ACC112 (cell line): ENCODE results near the gene MAP2K5.

Experiments
- H2AFZ ChIP-seq: fragments of 200-600 bp; sonication (generic); one replicate; pipeline ENCODE4 v1.6.0; 2017; ENCODE audit warnings: antibody characterized with exemption, low read length; ENCODE audit not compliant: unreplicated experiment
- H3K27ac ChIP-seq: fragments of 200-600 bp; sonication (generic); 2 replicates; pipeline ENCODE4 v1.5.1; 2014; ENCODE audit warnings: low read depth, mild to moderate bottlenecking, antibody characterized with exemption, low read length, moderate library complexity
- H3K27me3 ChIP-seq: fragments of 200-600 bp; sonication (generic); 2 replicates; pipeline ENCODE4 v1.6.1; 2014; ENCODE audit warnings: mild to moderate bottlenecking, antibody characterized with exemption, low read length, moderate library complexity, mixed read lengths; ENCODE audit not compliant: insufficient read depth
- H3K36me3 ChIP-seq: fragments of 200-600 bp; sonication (generic); 2 replicates; pipeline ENCODE4 v1.6.1; 2016; ENCODE audit warnings: mild to moderate bottlenecking, antibody characterized with exemption, low read length, moderate library complexity, mixed read lengths; ENCODE audit not compliant: insufficient read depth
- H3K4me1 ChIP-seq: fragments of 200-600 bp; sonication (generic); one replicate; pipeline ENCODE4 v1.6.1; 2016; ENCODE audit warnings: low read length, mixed read lengths; ENCODE audit not compliant: insufficient read depth, unreplicated experiment, control insufficient read depth
- H3K4me3 ChIP-seq: fragments of 200-600 bp; sonication (generic); 2 replicates; pipeline ENCODE4 v1.5.1; 2014; ENCODE audit warnings: mild to moderate bottlenecking, low read depth, low read length
- H3K79me2 ChIP-seq: fragments of 200-600 bp; sonication (generic); one replicate; pipeline ENCODE4 v1.6.0; 2016; ENCODE audit warnings: low read length; ENCODE audit not compliant: control insufficient read depth, unreplicated experiment, insufficient read depth

MAP2K5 gene

DNA sequence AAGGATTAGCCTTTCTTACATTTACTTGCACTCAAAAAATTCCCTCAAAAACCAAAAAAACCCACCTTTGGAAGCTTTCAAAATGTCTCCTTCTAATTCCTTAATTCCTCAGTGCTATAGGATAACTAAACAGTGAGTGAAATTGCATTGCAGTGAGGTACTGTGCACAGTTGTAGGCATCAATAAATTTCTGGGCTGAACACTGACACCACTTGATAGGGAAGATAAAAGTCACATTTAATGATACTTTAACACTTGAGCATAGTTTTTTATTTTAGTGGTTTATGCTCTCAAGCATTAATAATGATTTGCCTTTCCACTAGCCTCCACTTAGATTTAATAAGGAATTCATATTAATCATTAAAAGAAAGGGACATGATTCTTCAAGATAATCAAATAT lies 52.3 kb downstream of the MAP2K5 start:
- Histone ChIP-seq H3K4me1 (no peaks in the 10 kb centered on the region), H3K27me3 (no peaks in the 10 kb centered on the region), H3K79me2 (no peaks in the 10 kb centered on the region), H3K4me3 (no peak overlapping the region), H2AFZ (no peak overlapping the region), H3K36me3 (0 out of 2 replicates have a peak, but pooled peaks cover 2% of the 10 kb centered on the region), H3K27ac (no peak overlapping the region)

DNA sequence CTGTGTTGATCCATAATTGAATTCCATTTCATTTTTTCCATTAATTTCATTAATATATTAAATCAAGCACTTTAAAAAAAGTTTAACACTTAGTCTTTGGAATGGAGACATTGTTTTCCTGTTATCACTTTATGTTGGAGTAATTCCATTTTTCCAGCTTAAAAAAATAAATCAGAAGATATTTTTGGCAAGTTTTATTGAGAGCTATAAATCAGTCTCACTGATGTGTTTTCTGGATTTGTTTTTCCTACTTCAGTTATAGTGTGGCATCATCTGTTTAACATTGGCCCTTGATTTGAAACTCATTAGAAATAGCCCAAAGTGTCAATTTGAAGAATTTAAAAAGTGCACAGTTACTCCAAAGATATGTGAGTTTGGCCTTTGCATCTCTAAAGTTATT lies 53.1 kb downstream of the MAP2K5 start:
- Histone ChIP-seq H2AFZ (no peak overlapping the region), H3K36me3 (peaks cover 5% of the 10 kb centered on the region; the same call in 1 of the 2 replicates), H3K27me3 (no peaks in the 10 kb centered on the region), H3K4me3 (no peak overlapping the region), H3K27ac (no peak overlapping the region), H3K79me2 (no peaks in the 10 kb centered on the region), H3K4me1 (no peaks in the 10 kb centered on the region)

DNA sequence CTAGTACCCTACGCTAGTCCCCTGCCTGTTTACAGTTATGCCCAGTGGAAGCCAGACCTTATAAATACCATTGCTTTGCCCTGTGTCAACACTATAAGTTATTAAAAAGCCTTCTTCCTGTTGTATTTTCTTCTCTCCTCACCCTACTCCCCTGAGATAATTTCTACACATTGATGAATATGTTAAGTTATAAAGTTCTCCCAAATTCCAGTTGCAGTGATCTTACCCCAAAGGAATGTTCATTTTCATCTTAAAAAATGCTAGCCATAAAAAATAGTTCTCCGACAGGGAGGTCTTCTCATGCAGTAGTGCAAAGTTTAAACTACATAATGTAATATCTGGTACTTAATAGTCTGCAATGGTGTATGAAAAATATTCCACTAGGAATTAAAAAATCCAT lies 58.6 kb downstream of the MAP2K5 start:
- no peak overlapping the region for H3K4me3 ChIP-seq

DNA sequence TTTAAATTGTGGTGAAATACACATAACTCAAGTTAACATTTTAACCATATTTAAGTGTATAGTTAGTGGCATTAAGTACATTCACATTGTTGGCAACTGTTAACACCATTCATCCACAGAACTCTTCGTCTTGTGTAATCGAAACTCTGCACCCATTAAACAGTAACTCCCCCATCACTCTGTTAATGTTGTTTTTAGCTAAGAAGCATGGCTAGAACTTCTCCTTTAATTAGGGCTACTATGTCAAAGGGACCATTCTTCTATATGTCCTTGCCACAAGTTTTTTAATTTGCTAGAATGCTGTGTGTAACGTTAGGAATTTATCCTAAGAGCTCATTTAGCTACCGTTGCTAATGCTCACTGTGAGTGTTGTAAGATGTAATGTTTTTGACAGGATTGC lies 60.6 kb downstream of the MAP2K5 start:
- peaks cover 7% of the 10 kb centered on the region; the same call in 1 of the 2 replicates for H3K36me3 ChIP-seq
- no peak overlapping the region for H3K27ac ChIP-seq
- H3K4me1 ChIP-seq = peaks cover 2% of the 10 kb centered on the region
- H3K4me3 ChIP-seq = no peak overlapping the region
- H3K79me2 ChIP-seq = no peaks in the 10 kb centered on the region
- no peak overlapping the region for H2AFZ ChIP-seq
- H3K27me3 ChIP-seq = no peaks in the 10 kb centered on the region

More for the DNA sequence above, 58.6 kb downstream of the MAP2K5 start:
- H3K79me2 ChIP-seq = no peaks in the 10 kb centered on the region
- no peaks in the 10 kb centered on the region for H3K27me3 ChIP-seq
- peaks cover 7% of the 10 kb centered on the region; the same call in 1 of the 2 replicates for H3K36me3 ChIP-seq
- H3K27ac ChIP-seq = no peak overlapping the region
- no peak overlapping the region for H2AFZ ChIP-seq
- H3K4me1 ChIP-seq = peaks cover 2% of the 10 kb centered on the region

DNA sequence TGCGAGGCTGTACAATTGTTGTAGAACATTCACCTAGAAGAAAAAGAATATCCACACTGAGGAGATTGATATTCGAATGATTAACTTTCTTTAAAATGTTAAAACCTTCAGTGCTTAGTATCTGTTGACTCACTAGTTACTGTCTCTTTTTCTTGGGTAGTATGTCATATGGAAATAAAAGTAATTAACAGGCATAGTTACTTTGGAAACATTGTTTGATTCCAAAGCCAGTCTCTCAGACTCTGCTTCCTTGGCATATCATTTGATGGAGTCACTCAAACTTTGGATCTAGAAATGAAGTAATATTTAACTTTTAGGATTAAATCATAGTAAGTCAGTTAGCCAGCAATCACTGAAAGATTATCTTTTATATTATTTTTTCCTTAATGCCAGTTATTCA lies 63.4 kb downstream of the MAP2K5 start:
- Histone ChIP-seq H3K36me3 (no peaks in the 10 kb centered on the region), H3K4me1 (peaks cover 1% of the 10 kb centered on the region), H2AFZ (no peak overlapping the region), H3K79me2 (no peaks in the 10 kb centered on the region), H3K27ac (no peak overlapping the region), H3K27me3 (no peaks in the 10 kb centered on the region), H3K4me3 (no peak overlapping the region)

DNA sequence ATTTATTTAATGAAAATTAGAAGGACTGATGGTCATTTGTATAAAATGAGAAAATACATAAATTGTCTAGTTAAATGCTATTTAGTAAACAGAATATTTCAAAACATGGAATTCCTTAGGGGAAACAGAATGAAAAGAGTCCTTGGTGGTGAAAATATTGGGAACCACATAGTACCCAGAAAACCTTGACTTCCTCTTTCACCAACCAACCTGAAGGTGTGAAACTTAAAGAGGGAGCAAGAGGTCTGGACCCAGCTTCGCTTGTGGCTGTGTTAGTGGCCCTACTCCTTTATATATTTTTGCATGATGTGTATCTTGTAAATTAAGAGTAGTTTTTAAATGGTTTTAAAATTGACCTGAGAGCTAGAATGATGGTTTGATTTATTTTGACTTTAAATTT lies 64.2 kb downstream of the MAP2K5 start:
- no peaks in the 10 kb centered on the region for H3K27me3 ChIP-seq
- H3K4me3 ChIP-seq = no peak overlapping the region
- H3K27ac ChIP-seq = no peak overlapping the region
- H3K36me3 ChIP-seq = no peaks in the 10 kb centered on the region
- no peaks in the 10 kb centered on the region for H3K79me2 ChIP-seq
- H2AFZ ChIP-seq = no peak overlapping the region
- H3K4me1 ChIP-seq = no peaks in the 10 kb centered on the region

DNA sequence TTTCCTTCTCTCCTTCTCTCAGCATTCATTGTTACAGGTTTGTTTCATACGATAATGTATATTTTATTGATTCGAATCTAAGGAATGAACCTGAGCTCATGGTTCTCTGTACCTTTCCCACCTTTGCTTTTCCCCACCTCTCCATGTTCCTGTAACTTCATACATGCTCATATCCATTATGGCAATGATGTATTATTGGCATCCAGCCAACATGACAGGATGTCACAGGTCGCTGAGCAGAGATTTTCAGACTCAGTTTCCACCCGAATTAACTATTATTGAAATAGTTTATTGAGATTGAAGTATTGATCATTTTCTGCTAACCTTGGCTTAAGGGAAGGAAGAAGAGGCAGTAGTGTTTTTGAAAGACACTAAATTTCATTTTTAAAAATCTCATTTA lies 64.8 kb downstream of the MAP2K5 start:
- Histone ChIP-seq H3K4me1 (no peaks in the 10 kb centered on the region), H3K79me2 (no peaks in the 10 kb centered on the region), H2AFZ (no peak overlapping the region), H3K27ac (no peak overlapping the region), H3K36me3 (no peaks in the 10 kb centered on the region), H3K27me3 (no peaks in the 10 kb centered on the region), H3K4me3 (no peak overlapping the region)

DNA sequence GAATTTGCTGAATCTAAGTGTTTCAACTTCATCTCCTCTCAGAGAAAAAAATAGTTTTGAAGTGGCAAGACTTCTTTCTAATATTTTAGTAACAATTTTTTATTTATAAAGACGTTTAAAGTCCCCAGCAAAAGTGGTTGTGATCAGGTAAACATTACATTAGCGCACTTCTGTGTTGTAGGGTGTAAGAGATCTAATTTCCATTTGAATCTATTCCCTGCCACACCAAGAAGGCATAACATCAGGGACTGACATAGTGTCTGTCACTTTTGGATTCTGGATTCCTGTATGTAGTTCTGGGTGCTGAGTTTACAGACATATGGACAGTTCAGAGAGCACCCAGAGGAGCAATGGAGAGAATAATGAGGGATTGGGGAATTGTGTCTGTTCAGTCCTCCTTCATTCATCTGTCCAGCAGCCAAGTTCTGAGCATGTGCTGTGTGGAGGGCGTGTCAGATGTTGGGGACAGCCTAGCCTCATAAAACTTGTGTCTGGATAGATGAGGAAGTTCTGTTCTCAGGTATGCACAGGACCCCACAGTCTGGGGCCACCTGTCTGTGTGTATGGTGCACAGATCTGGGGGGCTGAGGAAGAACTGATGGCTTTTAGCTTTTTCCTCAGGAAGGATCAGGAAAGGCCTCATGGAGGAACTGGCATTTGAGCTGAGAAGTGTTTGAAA lies 65.6 kb downstream of the MAP2K5 start:
- Histone ChIP-seq H3K36me3 (no peaks in the 10 kb centered on the region), H3K27me3 (no peaks in the 10 kb centered on the region), H3K4me1 (no peaks in the 10 kb centered on the region), H2AFZ (no peak overlapping the region), H3K27ac (no peak overlapping the region), H3K4me3 (no peak overlapping the region), H3K79me2 (no peaks in the 10 kb centered on the region)

DNA sequence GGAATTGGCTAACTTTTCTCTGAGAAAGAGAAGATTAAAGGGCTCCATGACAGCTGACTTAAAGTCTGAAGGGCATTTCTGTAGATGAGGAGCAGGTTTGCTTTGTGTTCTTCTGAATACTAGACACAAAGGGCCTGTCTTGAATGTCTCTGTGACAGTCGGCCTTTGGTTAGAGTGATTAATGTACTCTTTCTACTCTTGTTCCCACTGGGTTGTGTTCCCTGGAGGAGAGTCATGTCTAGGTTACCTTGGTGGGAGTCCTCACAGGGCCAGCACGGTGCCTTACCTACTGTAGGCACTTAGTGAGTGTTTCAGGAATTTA lies 66.1 kb downstream of the MAP2K5 start:
- no peaks in the 10 kb centered on the region for H3K4me1 ChIP-seq
- H3K27me3 ChIP-seq = no peaks in the 10 kb centered on the region
- no peak overlapping the region for H3K4me3 ChIP-seq
- H3K79me2 ChIP-seq = no peaks in the 10 kb centered on the region
- no peak overlapping the region for H2AFZ ChIP-seq
- H3K27ac ChIP-seq = no peak overlapping the region
- no peaks in the 10 kb centered on the region for H3K36me3 ChIP-seq

DNA sequence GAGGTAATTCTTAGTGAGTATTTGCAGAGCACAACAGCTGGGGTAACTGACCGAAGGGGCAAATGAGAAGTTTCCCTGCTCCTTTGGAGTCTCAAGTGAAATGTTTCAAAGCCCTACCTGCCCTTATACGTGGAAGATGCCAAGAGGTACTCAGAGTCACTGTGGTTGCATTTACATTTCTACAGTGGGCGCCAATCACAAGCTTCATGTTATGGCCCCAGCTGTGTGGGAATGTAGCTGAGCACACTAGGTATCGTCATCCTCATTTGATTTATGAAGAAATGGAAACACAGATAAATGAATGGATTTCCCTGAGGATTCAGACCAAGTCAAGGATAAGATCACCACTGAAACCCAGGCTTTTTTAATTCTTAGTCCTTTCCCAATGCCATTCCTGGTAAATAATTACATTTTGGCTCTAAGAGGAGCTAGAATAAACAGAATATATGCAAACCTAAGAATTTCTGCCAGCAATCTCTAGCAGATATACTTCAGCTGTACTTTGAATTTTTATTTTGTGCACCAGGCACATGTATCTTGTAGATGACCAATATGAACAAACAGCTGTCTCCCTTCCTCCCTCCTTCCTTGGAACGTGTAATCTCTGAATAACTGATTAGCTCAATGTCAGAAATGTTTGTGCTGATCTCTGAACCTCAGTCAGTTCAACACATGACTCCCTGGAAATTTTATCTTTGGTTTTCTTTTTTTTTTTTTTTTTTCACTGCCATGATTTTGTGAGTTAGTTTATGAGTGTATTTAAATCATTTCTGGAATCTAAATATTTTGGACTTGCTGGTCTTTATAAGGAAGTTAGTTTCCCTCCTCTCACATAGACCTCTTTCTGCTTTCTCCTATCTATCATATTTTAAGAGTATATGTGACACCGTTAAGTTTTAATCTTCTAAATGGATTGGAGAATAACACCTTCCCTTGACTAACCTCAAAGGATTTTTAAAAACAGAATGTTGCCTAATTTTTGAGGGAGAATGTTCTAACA lies 69.2 kb downstream of the MAP2K5 start:
- H3K4me3 ChIP-seq = no peak overlapping the region
- no peaks in the 10 kb centered on the region for H3K27me3 ChIP-seq
- no peaks in the 10 kb centered on the region for H3K4me1 ChIP-seq
- H3K27ac ChIP-seq = no peak overlapping the region
- H3K36me3 ChIP-seq = no peaks in the 10 kb centered on the region
- H3K79me2 ChIP-seq = no peaks in the 10 kb centered on the region
- H2AFZ ChIP-seq = no peak overlapping the region

DNA sequence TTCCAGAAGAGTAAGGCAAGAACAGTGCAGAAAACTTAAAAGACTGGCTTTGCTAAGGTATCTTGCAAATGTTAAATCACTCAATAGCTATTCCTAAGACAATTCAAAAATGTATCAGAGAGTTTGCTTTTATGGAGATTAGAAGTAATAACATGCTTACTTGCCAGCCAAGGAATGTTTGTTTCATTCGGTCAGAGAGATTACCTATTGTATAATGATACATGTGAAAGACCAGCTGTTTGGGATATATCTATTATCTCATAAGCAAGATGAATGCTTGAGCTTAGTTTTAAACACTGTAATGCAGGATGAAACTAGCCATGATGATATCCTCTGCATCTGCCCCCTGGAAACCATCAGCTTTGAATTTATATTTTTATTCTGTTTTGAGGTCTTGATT lies 70.7 kb downstream of the MAP2K5 start:
- H3K36me3 ChIP-seq = no peaks in the 10 kb centered on the region
- no peak overlapping the region for H2AFZ ChIP-seq
- H3K27me3 ChIP-seq = no peaks in the 10 kb centered on the region
- H3K27ac ChIP-seq = no peak overlapping the region
- no peaks in the 10 kb centered on the region for H3K79me2 ChIP-seq
- H3K4me1 ChIP-seq = no peaks in the 10 kb centered on the region
- no peak overlapping the region for H3K4me3 ChIP-seq
